Karpas-422 (cell line): Measurements from ENCODE around the gene EFCAB6. TPM values are rescaled to one million over a fixed set of nuclear protein-coding genes. Genes with fewer than 3 reads are reported as not detected.

ENCODE experiments used
- DNase-seq: peaks from one replicate; pipeline ENCODE4 v3.0.0-alpha.2; 2015
- H2AFZ ChIP-seq: fragments of 200-600 bp; sonication (generic); 2 replicates; pipeline ENCODE4 v1.6.1; 2014; ENCODE audit warnings: antibody characterized with exemption, low read length, mixed read lengths
- H3K27ac ChIP-seq: fragments of 200-600 bp; sonication (generic); 2 replicates; pipeline ENCODE4 v1.5.1; 2014; ENCODE audit warnings: mild to moderate bottlenecking, low read length, moderate library complexity
- H3K27me3 ChIP-seq: fragments of 200-600 bp; sonication (generic); 2 replicates; pipeline ENCODE4 v1.6.1; 2014; ENCODE audit warnings: low read length, mixed read lengths
- H3K36me3 ChIP-seq: fragments of 200-600 bp; sonication (generic); 2 replicates; pipeline ENCODE4 v1.6.1; 2014; ENCODE audit warnings: low read length, mixed read lengths; ENCODE audit not compliant: insufficient read depth
- H3K4me1 ChIP-seq: fragments of 200-600 bp; sonication (generic); 2 replicates; pipeline ENCODE4 v1.6.1; 2014; ENCODE audit warnings: mild to moderate bottlenecking, low read length, mixed read lengths
- H3K4me2 ChIP-seq: fragments of 200-600 bp; sonication (generic); 2 replicates; pipeline ENCODE4 v1.6.1; 2014; ENCODE audit warnings: low read length, low read depth, mild to moderate bottlenecking; ENCODE audit not compliant: poor library complexity, severe bottlenecking
- H3K4me3 ChIP-seq: fragments of 200-600 bp; sonication (generic); 2 replicates; pipeline ENCODE4 v1.5.1; 2014; ENCODE audit warnings: mild to moderate bottlenecking, antibody characterized with exemption, low read length, mixed read lengths
- H3K79me2 ChIP-seq: fragments of 200-600 bp; sonication (generic); 2 replicates; pipeline ENCODE4 v1.6.1; 2014; ENCODE audit warnings: mild to moderate bottlenecking, low read length, mixed read lengths
- H3K9ac ChIP-seq: fragments of 200-600 bp; sonication (generic); 2 replicates; pipeline ENCODE4 v1.6.0; 2014; ENCODE audit warnings: low read length
- H3K9me2 ChIP-seq: fragments of 200-600 bp; sonication (generic), shearing (Covaris generic); replicated peaks from 2 replicates; pipeline ENCODE4 v1.6.0; 2014; ENCODE audit warnings: mild to moderate bottlenecking, low read length, moderate library complexity; ENCODE audit not compliant: insufficient read depth
- H3K9me3 ChIP-seq: fragments of 300-700, 200-600 bp; sonication (generic); 2 replicates; pipeline ENCODE4 v1.6.1; 2014; ENCODE audit warnings: low read length, mixed read lengths
- H4K20me1 ChIP-seq: fragments of 200-600 bp; sonication (generic); 2 replicates; pipeline ENCODE4 v1.6.1; 2014; ENCODE audit warnings: mild to moderate bottlenecking, antibody characterized with exemption, low read length, low read depth; ENCODE audit not compliant: insufficient read depth
- total RNA-seq: library from RNA; depleted of rRNA; stranded (reverse); fragments of >200 nt; shearing (Covaris generic); gene quantifications from 2 replicates; pipeline ENCODE4 v1.2.3, GENCODE V29; 2014; ENCODE audit warnings: low replicate concordance

EFCAB6 gene
- total RNA-seq, 1 experiment from 2014 or later = not detected

DNA sequence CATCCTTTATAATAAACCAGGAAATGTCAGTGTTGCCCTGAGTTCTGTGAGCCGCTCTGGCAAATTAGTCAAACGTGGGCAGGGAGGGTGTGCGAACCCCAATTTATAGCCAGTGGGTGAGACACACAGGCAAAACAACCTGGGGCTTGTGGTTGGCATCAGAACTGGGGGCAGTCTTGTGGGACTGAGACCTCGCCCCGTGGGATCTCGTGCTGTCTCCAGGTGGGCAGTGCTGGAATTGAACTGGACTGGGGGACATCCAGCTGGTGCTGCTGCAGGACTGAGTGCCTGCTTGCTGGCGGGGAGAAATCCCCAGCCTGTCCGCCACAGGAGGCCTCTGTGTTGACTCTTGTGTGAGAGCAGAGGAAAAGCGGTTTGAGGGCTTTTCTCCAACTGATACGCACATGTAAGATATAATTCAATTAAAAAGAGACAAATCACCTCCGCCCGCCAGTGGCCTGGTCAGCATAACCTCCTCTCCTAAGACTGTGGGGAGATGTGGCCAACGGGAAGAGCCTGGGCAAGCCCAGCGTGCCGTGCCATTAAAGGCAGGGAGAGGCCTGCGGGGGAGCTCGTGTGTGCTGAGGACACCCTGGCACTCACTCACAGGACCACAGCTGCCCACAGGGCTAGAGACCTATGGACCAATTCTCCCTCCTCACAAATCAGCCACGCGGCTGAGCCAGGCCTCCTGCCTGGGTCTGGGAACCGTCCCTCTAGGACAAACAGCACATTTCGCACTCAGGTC is 31.9 kb upstream of the EFCAB6 start:
- H3K4me1 ChIP-seq = no peaks in the 10 kb centered on the region
- no peaks in the 10 kb centered on the region; the same call in 1 of the 2 replicates for H4K20me1 ChIP-seq
- no peak overlapping the region for H3K9ac ChIP-seq
- no peaks in the 10 kb centered on the region for H3K27me3 ChIP-seq
- no peaks in the 10 kb centered on the region for H3K36me3 ChIP-seq
- H3K79me2 ChIP-seq = no peaks in the 10 kb centered on the region
- no peak overlapping the region for H3K4me3 ChIP-seq
- no peak overlapping the region for H3K4me2 ChIP-seq
- DNase-seq = no peak
- no peak overlapping the region for H3K27ac ChIP-seq
- no peaks in the 10 kb centered on the region for H3K9me3 ChIP-seq
- no peaks in the 10 kb centered on the region for H3K9me2 ChIP-seq
- H2AFZ ChIP-seq = no peak overlapping the region

DNA sequence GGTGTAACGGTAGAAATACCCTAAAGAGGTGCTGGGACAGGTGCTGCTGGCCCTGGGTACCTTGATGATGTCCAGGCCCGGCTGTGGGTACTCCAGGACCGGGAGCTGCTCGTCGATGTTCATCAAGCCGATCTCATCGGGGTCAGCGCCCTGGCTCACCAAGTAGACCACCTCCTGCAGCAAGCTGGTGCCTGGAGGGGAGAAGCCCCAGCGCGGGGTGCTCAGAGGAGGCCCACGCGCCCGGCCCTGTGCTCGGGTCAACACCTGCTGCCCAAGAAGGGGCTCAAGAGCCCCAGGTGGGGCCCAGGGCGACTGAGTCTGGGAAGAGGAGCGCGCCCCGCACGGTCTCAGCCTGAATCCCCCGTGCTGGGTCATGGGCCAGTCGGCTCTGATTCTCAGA is 29.6 kb upstream of the EFCAB6 start:
- Histone ChIP-seq H3K4me2 (no peak overlapping the region), H3K4me3 (no peak overlapping the region), H3K9me3 (no peaks in the 10 kb centered on the region), H3K36me3 (no peaks in the 10 kb centered on the region), H3K9ac (no peak overlapping the region), H3K4me1 (no peaks in the 10 kb centered on the region), H3K9me2 (no peaks in the 10 kb centered on the region), H3K27me3 (no peaks in the 10 kb centered on the region), H4K20me1 (no peaks in the 10 kb centered on the region; the same call in 1 of the 2 replicates), H2AFZ (no peak overlapping the region), H3K79me2 (no peaks in the 10 kb centered on the region), H3K27ac (no peak overlapping the region)
- no peak for DNase-seq

DNA sequence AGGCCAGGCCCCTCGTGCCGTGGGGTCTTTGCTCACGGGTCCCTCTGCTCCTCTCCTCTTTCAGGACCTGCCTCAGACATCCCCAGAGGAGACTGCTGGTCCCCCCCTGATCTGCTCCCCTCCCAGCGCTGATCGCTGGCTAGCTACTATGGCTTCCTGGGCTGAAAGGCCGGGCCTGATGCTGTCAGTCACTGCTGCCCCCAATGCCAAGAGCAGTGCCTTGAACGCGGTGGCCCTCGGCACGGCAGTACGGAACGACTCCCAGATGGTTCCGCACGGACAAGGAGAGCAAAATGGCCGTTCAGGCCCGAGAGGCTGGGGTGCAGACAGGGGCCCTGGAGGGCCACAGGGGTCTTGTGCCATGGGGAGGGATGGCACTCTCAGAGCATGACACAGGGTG is 28.7 kb upstream of the EFCAB6 start:
- Histone ChIP-seq H3K9me2 (no peaks in the 10 kb centered on the region), H3K9ac (no peak overlapping the region), H3K9me3 (no peaks in the 10 kb centered on the region), H3K4me2 (no peak overlapping the region), H2AFZ (no peak overlapping the region), H3K36me3 (no peaks in the 10 kb centered on the region), H3K27me3 (no peaks in the 10 kb centered on the region), H3K4me3 (no peak overlapping the region), H3K79me2 (no peaks in the 10 kb centered on the region), H4K20me1 (no peaks in the 10 kb centered on the region; the same call in 1 of the 2 replicates), H3K4me1 (no peaks in the 10 kb centered on the region), H3K27ac (no peak overlapping the region)
- no peak for DNase-seq

DNA sequence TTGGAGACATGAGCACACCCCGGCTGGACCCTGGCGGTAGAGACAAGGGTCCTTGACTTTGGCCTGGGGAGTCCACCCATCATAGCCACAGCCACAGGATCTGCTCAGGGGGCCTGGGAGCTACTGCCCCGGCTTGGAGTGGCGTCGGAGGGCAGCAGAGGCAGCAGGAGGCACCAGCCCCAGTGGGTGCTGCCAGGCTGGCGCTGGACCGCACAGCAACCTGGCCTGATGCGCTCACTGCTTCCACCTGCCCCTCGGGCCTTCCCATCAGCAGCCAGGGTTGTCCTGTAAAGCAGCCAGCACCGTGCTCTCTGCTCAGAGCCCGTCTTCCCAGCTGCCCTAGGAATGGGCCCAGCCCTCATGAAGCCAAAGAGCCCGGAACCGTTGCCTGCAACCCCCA is 28.3 kb upstream of the EFCAB6 start:
- no peak overlapping the region for H3K4me2 ChIP-seq
- H3K9me2 ChIP-seq = no peaks in the 10 kb centered on the region
- H3K4me3 ChIP-seq = no peak overlapping the region
- no peak overlapping the region for H3K9ac ChIP-seq
- no peak for DNase-seq
- no peaks in the 10 kb centered on the region for H3K79me2 ChIP-seq
- no peaks in the 10 kb centered on the region for H3K27me3 ChIP-seq
- no peaks in the 10 kb centered on the region for H3K9me3 ChIP-seq
- no peak overlapping the region for H3K27ac ChIP-seq
- H2AFZ ChIP-seq = no peak overlapping the region
- no peaks in the 10 kb centered on the region for H3K4me1 ChIP-seq
- no peaks in the 10 kb centered on the region for H3K36me3 ChIP-seq
- no peaks in the 10 kb centered on the region; the same call in 1 of the 2 replicates for H4K20me1 ChIP-seq

DNA sequence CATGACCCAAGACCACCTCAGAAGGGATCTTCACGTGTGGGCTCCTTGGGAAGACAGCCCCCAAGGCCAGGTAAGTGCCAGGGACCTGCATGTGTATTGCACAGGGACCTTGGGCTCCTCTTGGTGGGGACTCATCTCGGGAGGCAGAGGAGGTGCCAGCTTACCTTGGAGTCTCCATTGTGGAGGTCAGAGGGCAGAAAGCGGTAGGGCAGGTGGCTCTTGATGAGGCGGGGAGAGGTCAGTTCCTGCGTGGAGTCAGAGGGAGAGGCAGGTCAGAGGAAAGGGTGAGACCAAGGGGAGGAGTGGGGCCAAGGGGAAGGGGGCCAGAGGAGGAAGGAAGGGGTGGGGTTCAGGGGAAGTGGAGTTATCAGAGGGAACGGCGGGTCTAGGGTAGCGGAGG is 27.7 kb upstream of the EFCAB6 start:
- Histone ChIP-seq H3K4me2 (no peak overlapping the region), H3K27ac (no peak overlapping the region), H3K36me3 (no peaks in the 10 kb centered on the region), H3K4me3 (no peak overlapping the region), H3K27me3 (no peaks in the 10 kb centered on the region), H3K9me2 (no peaks in the 10 kb centered on the region), H3K4me1 (no peaks in the 10 kb centered on the region), H4K20me1 (no peaks in the 10 kb centered on the region; the same call in 1 of the 2 replicates), H2AFZ (no peak overlapping the region), H3K9ac (no peak overlapping the region), H3K79me2 (no peaks in the 10 kb centered on the region), H3K9me3 (no peaks in the 10 kb centered on the region)
- no peak for DNase-seq

DNA sequence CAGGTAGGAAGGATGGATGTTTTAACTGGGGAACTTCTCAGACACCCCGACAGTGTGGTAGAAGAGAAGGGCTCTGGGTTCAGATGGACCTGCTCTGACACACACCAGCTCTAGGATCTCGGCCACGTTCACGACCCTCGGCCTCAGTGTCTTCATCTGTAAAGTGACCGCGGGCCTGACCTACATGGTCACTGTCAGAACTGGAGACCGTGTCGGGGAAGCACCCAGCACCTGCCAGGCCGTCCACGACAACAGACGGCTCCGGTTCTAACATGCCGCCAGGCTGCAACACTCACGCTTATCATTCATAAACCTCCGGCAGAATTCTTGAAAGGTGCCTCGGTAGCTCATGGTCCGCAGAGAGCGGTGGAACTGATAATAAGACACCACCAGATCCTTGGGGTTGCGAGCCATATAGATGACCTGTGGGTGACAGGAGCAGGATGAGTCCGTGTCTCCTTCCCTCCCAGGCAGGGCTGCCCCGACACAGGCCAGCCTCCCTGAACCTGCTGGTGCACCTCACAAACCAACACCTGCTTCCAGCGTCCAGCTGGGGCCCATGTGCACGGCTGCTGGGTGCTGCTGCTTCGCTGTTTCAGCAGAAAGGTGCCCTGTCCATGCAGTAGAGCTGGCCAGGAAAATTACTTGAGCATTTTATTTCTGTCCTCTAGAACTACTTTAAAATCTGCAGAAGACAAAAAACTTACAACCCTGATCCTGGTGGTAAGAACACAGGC is 26.6 kb upstream of the EFCAB6 start:
- Histone ChIP-seq H3K9me2 (no peaks in the 10 kb centered on the region), H3K9me3 (no peaks in the 10 kb centered on the region), H3K79me2 (no peaks in the 10 kb centered on the region), H3K4me3 (no peak overlapping the region), H3K27me3 (no peaks in the 10 kb centered on the region), H3K36me3 (no peaks in the 10 kb centered on the region), H4K20me1 (no peaks in the 10 kb centered on the region; the same call in 1 of the 2 replicates), H3K27ac (no peak overlapping the region), H2AFZ (no peak overlapping the region), H3K4me2 (no peak overlapping the region), H3K4me1 (no peaks in the 10 kb centered on the region), H3K9ac (no peak overlapping the region)
- no peak for DNase-seq

DNA sequence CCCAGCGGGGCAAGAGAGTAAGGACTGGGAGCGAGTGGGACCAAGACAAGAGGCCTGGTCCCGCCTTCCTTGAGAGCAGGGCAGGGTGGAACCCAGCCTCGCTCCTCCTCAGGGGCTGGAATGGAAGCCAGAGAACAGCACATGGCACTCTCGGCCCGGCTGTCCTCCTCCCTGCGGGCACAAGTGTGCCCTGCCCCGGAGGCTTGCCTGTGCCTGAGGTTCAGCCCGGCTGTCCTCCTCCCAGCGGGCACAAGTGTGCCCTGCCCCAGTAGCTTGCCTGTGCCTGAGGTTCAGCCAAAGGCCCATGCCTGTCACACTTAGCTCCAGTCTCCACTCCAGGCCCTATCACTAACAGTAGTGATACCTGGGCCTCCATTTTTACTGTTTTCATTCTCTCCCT is 26.1 kb upstream of the EFCAB6 start:
- no peaks in the 10 kb centered on the region for H4K20me1 ChIP-seq
- H3K27me3 ChIP-seq = no peaks in the 10 kb centered on the region
- H3K27ac ChIP-seq = no peak overlapping the region
- H3K36me3 ChIP-seq = no peaks in the 10 kb centered on the region
- H3K79me2 ChIP-seq = no peaks in the 10 kb centered on the region
- no peak overlapping the region for H3K4me2 ChIP-seq
- no peaks in the 10 kb centered on the region for H3K9me2 ChIP-seq
- DNase-seq = no peak
- no peaks in the 10 kb centered on the region for H3K4me1 ChIP-seq
- no peak overlapping the region for H3K9ac ChIP-seq
- no peaks in the 10 kb centered on the region for H3K9me3 ChIP-seq
- no peak overlapping the region for H2AFZ ChIP-seq
- H3K4me3 ChIP-seq = no peak overlapping the region

DNA sequence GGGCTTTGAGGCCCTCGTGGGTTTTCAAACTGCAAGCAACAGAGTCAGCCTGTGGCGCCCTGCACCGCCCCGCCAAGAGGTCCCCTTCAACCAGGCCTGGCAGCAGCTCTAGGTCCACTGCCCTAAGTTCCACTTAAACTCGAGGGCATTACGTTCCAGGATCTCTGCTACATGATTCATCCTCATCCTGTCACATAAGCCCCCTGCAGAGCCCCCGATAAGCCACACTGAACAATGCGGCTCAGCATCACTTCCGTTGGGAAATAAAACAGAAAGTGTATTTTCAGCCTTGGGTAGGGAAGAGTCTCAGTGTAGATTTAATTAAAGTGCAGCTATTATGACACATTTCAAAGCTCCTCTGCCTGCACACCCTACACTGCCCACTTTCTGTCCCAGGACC is 25.6 kb upstream of the EFCAB6 start:
- no peaks in the 10 kb centered on the region for H3K27me3 ChIP-seq
- no peaks in the 10 kb centered on the region for H3K79me2 ChIP-seq
- H3K4me3 ChIP-seq = no peak overlapping the region
- no peaks in the 10 kb centered on the region for H3K36me3 ChIP-seq
- no peaks in the 10 kb centered on the region for H3K9me3 ChIP-seq
- H3K9me2 ChIP-seq = no peaks in the 10 kb centered on the region
- H2AFZ ChIP-seq = no peak overlapping the region
- no peaks in the 10 kb centered on the region for H4K20me1 ChIP-seq
- no peaks in the 10 kb centered on the region for H3K4me1 ChIP-seq
- DNase-seq = no peak
- no peak overlapping the region for H3K4me2 ChIP-seq
- no peak overlapping the region for H3K27ac ChIP-seq
- no peak overlapping the region for H3K9ac ChIP-seq
